ENCODE measurements around the gene APOL1. TPM values are rescaled to one million over a fixed set of nuclear protein-coding genes. Genes with fewer than 3 reads are reported as not detected.
"Not testable (repeated sequence)": the region's sequence is repeated elsewhere in the genome, so short reads cannot be mapped to it uniquely, and the experiment has no call there.

Gene APOL1
- total and polyA plus RNA-seq, 10 of the 15 experiments (the other 5 are each of a cell fraction or from before 2014, with no cell fraction given), result 9.0 to 42.0 (median 17.6) TPM

DNA sequence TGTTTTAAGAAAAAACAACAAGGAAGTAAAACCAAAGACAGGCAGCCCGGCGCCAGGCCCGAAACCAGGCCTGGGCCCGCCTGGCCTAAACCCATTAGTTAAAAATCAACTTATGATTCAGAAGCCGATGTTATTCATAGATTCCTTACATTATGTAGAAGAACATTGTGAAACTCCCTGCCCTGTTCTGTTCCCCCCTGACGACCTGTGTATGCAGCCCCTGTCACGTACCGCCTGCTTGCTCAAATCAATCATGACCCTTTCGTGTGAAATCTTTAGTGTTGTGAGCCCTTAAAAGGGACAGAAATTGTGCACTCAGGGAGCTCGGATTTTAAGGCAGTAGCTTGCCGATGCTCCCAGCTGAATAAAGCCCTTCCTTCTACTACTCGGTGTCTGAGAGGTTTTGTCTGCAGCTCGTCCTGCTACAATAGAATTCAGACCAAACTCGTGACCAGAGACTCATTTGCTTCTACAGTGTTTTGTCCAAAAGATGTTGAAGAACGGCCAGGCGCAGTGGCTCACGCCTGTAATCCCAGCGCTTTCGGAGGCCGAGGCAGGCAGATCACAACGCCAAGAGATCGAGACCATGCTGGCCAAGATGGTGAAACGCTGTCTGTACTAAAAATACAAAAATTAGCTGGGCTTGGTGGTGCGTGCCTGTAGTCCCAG, 2.5 kb upstream of the APOL1 start:
- FAIRE-seq; H4K20me1 ChIP-seq (ENCODE audit: control insufficient read depth, insufficient read depth); in situ Hi-C loops (cut with MboI); intact Hi-C loops (cut with micrococcal nuclease; ENCODE audit: unreplicated experiment); H3K36me3 ChIP-seq (ENCODE audit: control insufficient read depth in 2 of 2, insufficient read depth in 2 of 2, low read length in 1 of 2); H3K9me3 ChIP-seq (replicated peaks; ENCODE audit: control insufficient read depth, insufficient read depth, low read length); H3K9ac ChIP-seq (ENCODE audit: control insufficient read depth, insufficient read depth, low read length); H3K27me3 ChIP-seq (replicated peaks in 1 of 2; ENCODE audit: control insufficient read depth in 2 of 2, insufficient read depth in 2 of 2, low read length in 1 of 2); BruUV-seq (replicated peaks): not testable (repeated sequence)
- Histone ChIP-seq H3K4me2 (ENCODE audit: control insufficient read depth, insufficient read depth) (peak overlapping the region; percentile 39; the same call in 1 of the 2 replicates), H3K79me2 (ENCODE audit: control insufficient read depth, insufficient read depth, low read length) (peaks cover 23% of the 10 kb centered on the region), H3K4me3 (peak overlapping the region; percentile 30; the same call in 1 of the 2 replicates), H2AFZ (ENCODE audit: control insufficient read depth, low read depth, low read length) (0 out of 2 replicates have a peak overlapping the region, but pooled peaks have one; percentile 31), H3K27ac (ENCODE audit: control insufficient read depth, insufficient read depth) (peak overlapping the region; percentile 69), H3K4me1 (ENCODE audit: control insufficient read depth, insufficient read depth, low read length) (peaks cover 32% of the 10 kb centered on the region)
- ATAC-seq, result peak; percentile 35
- ChIA-PET SMC1A (ENCODE audit: uncharacterized antibody, unreplicated experiment) (interaction anchor here (1.0 to 9.8 kb wide), 4 partner anchors 8 to 88 kb away, joined by 3 to 165 read pairs (median 5); partner anchors contain the start of gene APOL2), CTCF (interaction anchor here (0.6 to 13.2 kb wide), 7 partner anchors 8 to 91 kb away, joined by 3 to 153 read pairs (median 4); partner anchors contain the start of gene APOL2), POLR2A (interaction anchor here (0.6 to 6.5 kb wide), 5 partner anchors 11 to 653 kb away, joined by 3 to 99 read pairs (median 3); partner anchors contain the start of genes APOL2 and APOL3), RAD21 (ENCODE audit: unreplicated experiment) (interaction anchor here (0.8 to 12.0 kb wide), 3 partner anchors 11 to 56 kb away, joined by 3 to 100 read pairs (median 3); partner anchors contain the start of gene APOL2)
- 57% methylated on average over 24 of the region's 24 CpGs for WGBS (ENCODE audit: insufficient coverage, insufficient replicate concordance, low lambda C conversion rate, missing lambda C conversion rate)
- DNase-seq (ENCODE audit: low read depth, low spot score), result peak; percentile 59
- TF ChIP-seq KLF5 (IDR thresholded peaks at IDR 0.05; ENCODE audit: partially characterized antibody) (peak; percentile 51), MTA2 (IDR thresholded peaks at IDR 0.05; ENCODE audit: low read depth) (peak; percentile 54; the same call in 1 of the 2 replicates), MEF2B (IDR thresholded peaks at IDR 0.05; ENCODE audit: partially characterized antibody, poor library complexity, severe bottlenecking) (peak; percentile 51), NR2F1 (conservative IDR thresholded peaks at IDR 0.05) (0 out of 2 replicates have a peak, but pooled peaks have one; percentile 32), RUNX3 (IDR thresholded peaks at IDR 0.05; ENCODE audit: low read length) (0 out of 2 replicates have a peak, but pooled peaks have one; percentile 3), IKZF1 (conservative IDR thresholded peaks at IDR 0.05) (peak; percentile 16; the same call in 1 of the 2 replicates), IKZF2 (IDR thresholded peaks at IDR 0.05) (peak; percentile 30 to 33; a peak in 2 of 4 replicates)
- TF ChIP-seq, protein P1, sequence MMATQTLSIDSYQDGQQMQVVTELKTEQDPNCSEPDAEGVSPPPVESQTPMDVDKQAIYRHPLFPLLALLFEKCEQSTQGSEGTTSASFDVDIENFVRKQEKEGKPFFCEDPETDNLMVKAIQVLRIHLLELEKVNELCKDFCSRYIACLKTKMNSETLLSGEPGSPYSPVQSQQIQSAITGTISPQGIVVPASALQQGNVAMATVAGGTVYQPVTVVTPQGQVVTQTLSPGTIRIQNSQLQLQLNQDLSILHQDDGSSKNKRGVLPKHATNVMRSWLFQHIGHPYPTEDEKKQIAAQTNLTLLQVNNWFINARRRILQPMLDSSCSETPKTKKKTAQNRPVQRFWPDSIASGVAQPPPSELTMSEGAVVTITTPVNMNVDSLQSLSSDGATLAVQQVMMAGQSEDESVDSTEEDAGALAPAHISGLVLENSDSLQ (IDR thresholded peaks at IDR 0.05), result peak; percentile 61
- TF ChIP-seq, protein P2, sequence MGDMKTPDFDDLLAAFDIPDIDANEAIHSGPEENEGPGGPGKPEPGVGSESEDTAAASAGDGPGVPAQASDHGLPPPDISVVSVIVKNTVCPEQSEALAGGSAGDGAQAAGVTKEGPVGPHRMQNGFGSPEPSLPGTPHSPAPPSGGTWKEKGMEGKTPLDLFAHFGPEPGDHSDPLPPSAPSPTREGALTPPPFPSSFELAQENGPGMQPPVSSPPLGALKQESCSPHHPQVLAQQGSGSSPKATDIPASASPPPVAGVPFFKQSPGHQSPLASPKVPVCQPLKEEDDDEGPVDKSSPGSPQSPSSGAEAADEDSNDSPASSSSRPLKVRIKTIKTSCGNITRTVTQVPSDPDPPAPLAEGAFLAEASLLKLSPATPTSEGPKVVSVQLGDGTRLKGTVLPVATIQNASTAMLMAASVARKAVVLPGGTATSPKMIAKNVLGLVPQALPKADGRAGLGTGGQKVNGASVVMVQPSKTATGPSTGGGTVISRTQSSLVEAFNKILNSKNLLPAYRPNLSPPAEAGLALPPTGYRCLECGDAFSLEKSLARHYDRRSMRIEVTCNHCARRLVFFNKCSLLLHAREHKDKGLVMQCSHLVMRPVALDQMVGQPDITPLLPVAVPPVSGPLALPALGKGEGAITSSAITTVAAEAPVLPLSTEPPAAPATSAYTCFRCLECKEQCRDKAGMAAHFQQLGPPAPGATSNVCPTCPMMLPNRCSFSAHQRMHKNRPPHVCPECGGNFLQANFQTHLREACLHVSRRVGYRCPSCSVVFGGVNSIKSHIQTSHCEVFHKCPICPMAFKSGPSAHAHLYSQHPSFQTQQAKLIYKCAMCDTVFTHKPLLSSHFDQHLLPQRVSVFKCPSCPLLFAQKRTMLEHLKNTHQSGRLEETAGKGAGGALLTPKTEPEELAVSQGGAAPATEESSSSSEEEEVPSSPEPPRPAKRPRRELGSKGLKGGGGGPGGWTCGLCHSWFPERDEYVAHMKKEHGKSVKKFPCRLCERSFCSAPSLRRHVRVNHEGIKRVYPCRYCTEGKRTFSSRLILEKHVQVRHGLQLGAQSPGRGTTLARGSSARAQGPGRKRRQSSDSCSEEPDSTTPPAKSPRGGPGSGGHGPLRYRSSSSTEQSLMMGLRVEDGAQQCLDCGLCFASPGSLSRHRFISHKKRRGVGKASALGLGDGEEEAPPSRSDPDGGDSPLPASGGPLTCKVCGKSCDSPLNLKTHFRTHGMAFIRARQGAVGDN (IDR thresholded peaks at IDR 0.05), result peak; percentile 83
- TF ChIP-seq, protein P3, sequence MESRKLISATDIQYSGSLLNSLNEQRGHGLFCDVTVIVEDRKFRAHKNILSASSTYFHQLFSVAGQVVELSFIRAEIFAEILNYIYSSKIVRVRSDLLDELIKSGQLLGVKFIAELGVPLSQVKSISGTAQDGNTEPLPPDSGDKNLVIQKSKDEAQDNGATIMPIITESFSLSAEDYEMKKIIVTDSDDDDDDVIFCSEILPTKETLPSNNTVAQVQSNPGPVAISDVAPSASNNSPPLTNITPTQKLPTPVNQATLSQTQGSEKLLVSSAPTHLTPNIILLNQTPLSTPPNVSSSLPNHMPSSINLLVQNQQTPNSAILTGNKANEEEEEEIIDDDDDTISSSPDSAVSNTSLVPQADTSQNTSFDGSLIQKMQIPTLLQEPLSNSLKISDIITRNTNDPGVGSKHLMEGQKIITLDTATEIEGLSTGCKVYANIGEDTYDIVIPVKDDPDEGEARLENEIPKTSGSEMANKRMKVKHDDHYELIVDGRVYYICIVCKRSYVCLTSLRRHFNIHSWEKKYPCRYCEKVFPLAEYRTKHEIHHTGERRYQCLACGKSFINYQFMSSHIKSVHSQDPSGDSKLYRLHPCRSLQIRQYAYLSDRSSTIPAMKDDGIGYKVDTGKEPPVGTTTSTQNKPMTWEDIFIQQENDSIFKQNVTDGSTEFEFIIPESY (IDR thresholded peaks at IDR 0.05), result peak; percentile 90
- TF ChIP-seq, protein P4, sequence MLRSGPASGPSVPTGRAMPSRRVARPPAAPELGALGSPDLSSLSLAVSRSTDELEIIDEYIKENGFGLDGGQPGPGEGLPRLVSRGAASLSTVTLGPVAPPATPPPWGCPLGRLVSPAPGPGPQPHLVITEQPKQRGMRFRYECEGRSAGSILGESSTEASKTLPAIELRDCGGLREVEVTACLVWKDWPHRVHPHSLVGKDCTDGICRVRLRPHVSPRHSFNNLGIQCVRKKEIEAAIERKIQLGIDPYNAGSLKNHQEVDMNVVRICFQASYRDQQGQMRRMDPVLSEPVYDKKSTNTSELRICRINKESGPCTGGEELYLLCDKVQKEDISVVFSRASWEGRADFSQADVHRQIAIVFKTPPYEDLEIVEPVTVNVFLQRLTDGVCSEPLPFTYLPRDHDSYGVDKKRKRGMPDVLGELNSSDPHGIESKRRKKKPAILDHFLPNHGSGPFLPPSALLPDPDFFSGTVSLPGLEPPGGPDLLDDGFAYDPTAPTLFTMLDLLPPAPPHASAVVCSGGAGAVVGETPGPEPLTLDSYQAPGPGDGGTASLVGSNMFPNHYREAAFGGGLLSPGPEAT (IDR thresholded peaks at IDR 0.05; ENCODE audit: low read depth), result peak; percentile 71
